DMS 273 (cell line): Measurements from ENCODE around the gene DUSP10.

ENCODE experiments used
- DNase-seq: peaks from one replicate; lab custom pipeline; 2025; ENCODE audit not compliant: unreplicated experiment; lab: John Stamatoyannopoulos, UW

DUSP10 gene

GRCh38 chr1:221741703-221742554 lies at the start of gene DUSP10:
Gene DUSP10 (minus strand): TSS chr1:221742089. CDS start chr1:221739744, 2,345 bp downstream.
- peak; percentile 100 for DNase-seq

GRCh38 chr1:221788466-221788865 lies 46.6 kb upstream of the DUSP10 start:
- no peak for DNase-seq

- DNase-seq: no peak
Measured at GRCh38 chr1:221786647-221787046, 44.8 kb upstream of the DUSP10 start.

- no peak for DNase-seq
Measured at GRCh38 chr1:221783936-221784335, 42.0 kb upstream of the DUSP10 start.

- no peak for DNase-seq
Measured at GRCh38 chr1:221783437-221783836, 41.5 kb upstream of the DUSP10 start.

- DNase-seq: no peak
Measured at GRCh38 chr1:221782970-221783369, 41.1 kb upstream of the DUSP10 start.

DNA sequence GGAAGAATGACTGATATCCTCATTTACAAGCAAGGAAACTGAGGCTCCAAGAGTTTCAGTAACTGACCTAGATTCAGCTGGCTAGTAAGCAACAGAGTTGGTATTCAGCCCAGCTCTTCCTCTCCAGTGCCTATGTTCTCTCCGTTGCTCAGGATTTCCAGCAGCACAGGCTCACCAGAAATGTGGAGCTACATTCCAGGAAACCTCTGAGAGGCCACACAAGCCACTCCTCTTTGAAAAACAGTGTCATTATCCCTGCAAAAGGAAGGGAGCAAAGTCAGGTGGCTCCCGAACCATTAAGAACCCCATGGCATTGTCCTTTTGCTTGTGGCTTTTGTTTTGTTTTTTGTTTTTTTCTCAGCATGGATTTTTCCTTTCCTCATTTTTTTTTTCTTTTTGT lies 40.6 kb upstream of the DUSP10 start:
- no peak for DNase-seq

DNA sequence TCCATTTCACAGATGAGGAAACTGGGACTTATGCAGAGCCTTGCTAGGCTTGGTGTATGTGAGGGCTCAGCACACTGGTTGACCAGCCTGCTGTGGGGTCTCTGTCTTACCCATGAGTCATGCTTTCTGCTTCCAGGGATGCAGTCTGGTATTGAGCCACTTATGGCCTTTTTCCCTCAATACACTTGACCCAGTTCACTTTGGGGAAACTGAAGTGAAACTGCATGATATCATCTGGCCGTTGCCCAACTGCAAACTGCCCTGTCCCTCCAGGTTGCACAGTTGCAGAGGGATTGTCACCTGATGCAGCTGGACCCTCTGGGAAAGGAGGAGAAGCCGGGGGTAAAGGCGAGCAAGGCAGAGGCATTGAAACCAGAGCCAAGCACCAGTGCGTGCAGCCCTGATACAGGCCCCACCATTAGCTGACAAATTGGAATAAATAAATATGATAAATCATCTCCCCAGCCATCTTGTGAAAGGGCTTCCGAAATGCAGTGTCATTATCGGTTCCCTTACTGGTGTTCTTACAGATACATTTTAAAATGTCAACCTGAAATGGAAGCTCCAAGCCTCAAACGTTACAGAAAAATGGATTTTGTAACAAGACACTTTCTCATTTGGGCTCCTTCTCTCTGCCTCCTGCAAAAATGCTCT lies 39.3 kb upstream of the DUSP10 start:
- no peak for DNase-seq

DNA sequence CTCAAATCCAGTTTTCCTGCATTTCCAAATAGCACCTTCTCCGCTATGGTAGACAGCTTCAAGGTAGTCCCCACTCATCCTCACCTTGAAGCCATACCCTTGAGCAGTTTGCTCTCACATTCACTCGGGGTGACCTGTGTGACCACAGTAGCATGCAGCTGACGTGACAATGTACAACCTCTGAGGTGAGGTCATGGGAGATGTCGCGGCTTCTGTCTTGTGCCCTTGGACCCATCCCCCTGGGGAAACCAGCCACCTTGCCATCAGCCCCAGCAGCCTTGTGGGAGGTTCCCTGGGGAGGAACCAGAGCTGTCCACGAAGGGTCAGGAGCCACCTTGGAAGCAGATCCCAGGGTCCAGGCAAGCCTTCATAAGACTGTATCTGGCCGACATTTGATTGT lies 38.3 kb upstream of the DUSP10 start:
- DNase-seq: no peak

GRCh38 chr1:221779771-221780170 lies 37.9 kb upstream of the DUSP10 start:
- no peak for DNase-seq

- DNase-seq: no peak
Measured at GRCh38 chr1:221778535-221779142, 36.8 kb upstream of the DUSP10 start.

GRCh38 chr1:221778125-221778524 lies 36.2 kb upstream of the DUSP10 start:
- DNase-seq: no peak

- DNase-seq: no peak
Measured at GRCh38 chr1:221777431-221778072, 35.7 kb upstream of the DUSP10 start.

DNA sequence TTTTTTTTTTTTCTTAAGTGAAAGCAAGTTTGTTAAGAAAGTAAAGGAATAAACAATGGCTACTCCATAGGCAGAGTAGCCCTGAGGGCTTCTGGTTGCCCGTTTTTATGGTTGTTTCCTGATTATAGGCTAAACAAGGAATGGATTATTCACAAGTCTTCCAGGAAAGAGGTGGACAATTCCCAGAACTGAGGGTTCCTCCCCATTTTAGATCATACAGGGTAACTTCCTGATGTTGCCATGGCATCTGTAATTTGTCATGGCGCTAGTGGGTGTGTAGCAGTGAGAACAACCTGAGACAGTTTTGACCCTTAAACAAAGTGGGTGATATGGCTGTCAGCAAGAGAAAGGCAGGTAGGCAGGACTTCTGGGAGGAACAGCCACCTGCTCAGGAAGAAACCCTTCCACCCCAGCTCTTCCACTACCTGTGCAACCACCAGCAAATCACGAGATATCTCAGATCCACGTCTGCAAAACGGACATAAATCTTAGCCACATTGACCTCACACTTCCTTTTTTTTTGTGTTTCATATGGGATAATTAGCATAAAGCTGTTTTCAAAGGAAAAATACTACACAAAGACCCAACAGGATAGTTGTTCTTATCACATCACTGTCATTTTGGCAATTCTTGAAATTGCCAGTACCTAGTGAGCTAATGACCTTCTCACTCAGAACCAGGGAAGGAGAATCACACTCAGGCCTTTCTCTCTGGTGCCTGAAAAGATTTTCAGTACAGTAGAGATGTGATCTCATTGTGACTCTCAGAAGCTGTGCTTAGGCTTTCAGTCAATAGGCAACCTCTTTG lies 34.8 kb upstream of the DUSP10 start:
- DNase-seq: no peak

- DNase-seq: no peak
Measured at GRCh38 chr1:221775206-221775605, 33.3 kb upstream of the DUSP10 start.

DNA sequence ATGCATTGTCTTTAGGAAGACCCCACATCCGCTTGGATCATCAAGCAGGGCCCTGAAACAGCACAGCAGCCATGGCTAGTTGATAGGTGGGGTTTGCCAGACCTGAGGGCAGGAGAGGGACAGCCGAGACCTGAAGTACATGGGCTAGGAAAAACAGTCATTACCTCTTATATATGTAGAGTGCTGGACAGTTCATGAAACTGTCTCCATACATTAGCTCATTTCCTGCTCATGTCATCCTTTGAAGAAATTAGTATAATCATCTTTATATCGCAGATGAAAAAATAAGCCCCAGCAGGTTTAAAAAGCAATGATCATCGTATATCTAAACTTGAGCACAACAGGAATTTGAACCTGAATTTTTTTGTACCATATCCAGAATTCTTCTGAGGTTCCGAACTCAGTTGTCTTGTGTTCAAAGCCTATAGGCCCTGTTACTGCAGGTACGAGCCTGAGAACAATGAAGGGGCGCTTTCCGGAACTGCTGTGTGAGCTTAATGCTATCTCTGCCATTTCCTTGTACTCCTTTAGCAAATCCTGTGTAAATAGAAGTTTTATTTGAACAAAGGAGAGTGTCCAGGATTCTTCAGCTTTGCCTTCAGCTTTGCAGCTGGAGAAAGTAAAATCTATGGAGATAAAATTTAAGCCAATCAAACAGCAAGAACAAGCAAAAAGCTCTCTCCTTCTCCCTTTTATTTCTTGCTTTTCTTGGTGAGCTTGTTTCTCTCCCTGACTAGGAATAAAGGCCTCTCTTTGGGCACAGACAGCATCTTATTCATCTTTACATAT lies 32.4 kb upstream of the DUSP10 start:
- no peak for DNase-seq

- no peak for DNase-seq
Measured at GRCh38 chr1:221773383-221773782, 31.5 kb upstream of the DUSP10 start.

DNA sequence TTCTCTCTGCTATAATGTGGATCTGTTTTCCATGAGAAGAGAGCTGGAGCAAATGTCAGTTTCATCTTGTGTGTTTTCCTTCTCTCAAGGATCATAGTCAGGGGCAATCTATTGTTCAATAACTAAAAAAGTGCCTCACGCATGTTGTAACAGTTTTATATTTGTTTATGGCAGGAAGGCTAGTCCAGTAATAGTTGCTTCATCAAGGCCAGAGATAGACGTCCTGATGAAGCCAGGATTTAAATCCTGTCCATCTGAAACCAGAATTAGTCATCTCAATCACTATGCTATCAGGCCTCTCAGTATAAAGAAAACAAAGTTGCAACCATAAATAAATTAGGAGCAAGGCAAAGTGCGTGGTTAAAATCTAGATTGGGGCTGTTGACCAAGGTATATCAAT lies 30.2 kb upstream of the DUSP10 start:
- DNase-seq: no peak

- DNase-seq: no peak
Measured at GRCh38 chr1:221768444-221769066, 26.7 kb upstream of the DUSP10 start.
